ENCODE results near the gene MTNR1A. TPM values are rescaled to one million over a fixed set of nuclear protein-coding genes. Genes with fewer than 3 reads are reported as not detected.

MTNR1A gene
- total and polyA plus RNA-seq, 3 donors from 2014 or later, result 1.5 to 3.3 (median 1.9) TPM

- Histone ChIP-seq H3K27ac (no peak overlapping the region), H3K36me3 (ENCODE audit: low read depth, missing control alignments) (no peaks in the 10 kb centered on the region), H3K9me3 (no peaks in the 10 kb centered on the region), H3K27me3 (no peaks in the 10 kb centered on the region), H3K4me1 (no peaks in the 10 kb centered on the region), H3K4me3 (no peak overlapping the region)
- no peak for DNase-seq
- WGBS, 2 donors, result 80 to 100% methylated on average over 1 of the region's 1 CpG
- TF ChIP-seq, protein P1, sequence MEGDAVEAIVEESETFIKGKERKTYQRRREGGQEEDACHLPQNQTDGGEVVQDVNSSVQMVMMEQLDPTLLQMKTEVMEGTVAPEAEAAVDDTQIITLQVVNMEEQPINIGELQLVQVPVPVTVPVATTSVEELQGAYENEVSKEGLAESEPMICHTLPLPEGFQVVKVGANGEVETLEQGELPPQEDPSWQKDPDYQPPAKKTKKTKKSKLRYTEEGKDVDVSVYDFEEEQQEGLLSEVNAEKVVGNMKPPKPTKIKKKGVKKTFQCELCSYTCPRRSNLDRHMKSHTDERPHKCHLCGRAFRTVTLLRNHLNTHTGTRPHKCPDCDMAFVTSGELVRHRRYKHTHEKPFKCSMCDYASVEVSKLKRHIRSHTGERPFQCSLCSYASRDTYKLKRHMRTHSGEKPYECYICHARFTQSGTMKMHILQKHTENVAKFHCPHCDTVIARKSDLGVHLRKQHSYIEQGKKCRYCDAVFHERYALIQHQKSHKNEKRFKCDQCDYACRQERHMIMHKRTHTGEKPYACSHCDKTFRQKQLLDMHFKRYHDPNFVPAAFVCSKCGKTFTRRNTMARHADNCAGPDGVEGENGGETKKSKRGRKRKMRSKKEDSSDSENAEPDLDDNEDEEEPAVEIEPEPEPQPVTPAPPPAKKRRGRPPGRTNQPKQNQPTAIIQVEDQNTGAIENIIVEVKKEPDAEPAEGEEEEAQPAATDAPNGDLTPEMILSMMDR (IDR thresholded peaks at IDR 0.05), result no peak
- no peak for TF ChIP-seq POLR2A (IDR thresholded peaks at IDR 0.05)
- intact Hi-C loops (cut with DNase I; ENCODE audit: low total_unique reads), result no loop called here
Measured at GRCh38 chr4:186494496-186494895, 60.9 kb downstream of the MTNR1A start.

DNA sequence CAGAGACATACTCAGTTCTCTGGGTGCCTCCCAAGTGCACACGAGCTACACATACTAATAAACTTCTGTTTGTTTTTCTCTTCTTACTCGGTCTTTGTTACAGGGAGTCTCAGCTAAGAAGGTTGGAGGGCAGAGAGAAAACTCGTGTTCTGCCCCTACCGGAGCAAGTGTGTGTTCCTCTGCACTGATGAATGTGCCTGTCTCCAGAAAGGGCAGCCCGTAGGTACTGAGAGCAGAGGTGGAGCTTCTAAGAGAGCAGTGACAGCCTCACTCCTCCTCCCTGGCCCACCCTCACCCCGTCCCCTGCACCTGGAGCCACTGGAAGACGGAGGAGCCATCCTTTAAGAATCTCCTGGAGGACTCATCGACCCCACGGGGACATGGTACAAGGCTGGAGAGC lies 67.6 kb downstream of the MTNR1A start:
- WGBS, 2 donors, result 66 to 75% methylated on average over 9 of the region's 9 CpGs
- Histone ChIP-seq H3K4me1 (no peaks in the 10 kb centered on the region), H3K4me3 (no peak overlapping the region), H3K27ac (no peak overlapping the region), H3K9me3 (no peaks in the 10 kb centered on the region), H3K27me3 (no peaks in the 10 kb centered on the region), H3K36me3 (ENCODE audit: low read depth, missing control alignments) (no peaks in the 10 kb centered on the region)
- no peak for DNase-seq
- TF ChIP-seq, protein P1 (IDR thresholded peaks at IDR 0.05), result no peak
- no peak for TF ChIP-seq POLR2A (IDR thresholded peaks at IDR 0.05)
- intact Hi-C loops (cut with DNase I; ENCODE audit: low total_unique reads), result loop anchor here (10.0 kb wide), 1 partner anchor 97 kb away; no protein-coding TSS in a partner anchor

- no peak for DNase-seq
- H3K36me3 ChIP-seq (ENCODE audit: low read depth, missing control alignments), result no peaks in the 10 kb centered on the region
- H3K4me1 ChIP-seq, result no peaks in the 10 kb centered on the region
- 34 to 55% methylated on average over 11 of the region's 11 CpGs for WGBS, 2 donors
- intact Hi-C loops (cut with DNase I; ENCODE audit: low total_unique reads), result loop anchor here (10.0 kb wide), 1 partner anchor 99 kb away; no protein-coding TSS in a partner anchor
- H3K27me3 ChIP-seq, result no peaks in the 10 kb centered on the region
- no peak overlapping the region for H3K4me3 ChIP-seq
- H3K27ac ChIP-seq, result no peak overlapping the region
- TF ChIP-seq, protein P1 (IDR thresholded peaks at IDR 0.05), result no peak
- TF ChIP-seq POLR2A (IDR thresholded peaks at IDR 0.05), result no peak
- no peaks in the 10 kb centered on the region for H3K9me3 ChIP-seq
Measured at GRCh38 chr4:186486172-186486571, 69.2 kb downstream of the MTNR1A start.

DNA sequence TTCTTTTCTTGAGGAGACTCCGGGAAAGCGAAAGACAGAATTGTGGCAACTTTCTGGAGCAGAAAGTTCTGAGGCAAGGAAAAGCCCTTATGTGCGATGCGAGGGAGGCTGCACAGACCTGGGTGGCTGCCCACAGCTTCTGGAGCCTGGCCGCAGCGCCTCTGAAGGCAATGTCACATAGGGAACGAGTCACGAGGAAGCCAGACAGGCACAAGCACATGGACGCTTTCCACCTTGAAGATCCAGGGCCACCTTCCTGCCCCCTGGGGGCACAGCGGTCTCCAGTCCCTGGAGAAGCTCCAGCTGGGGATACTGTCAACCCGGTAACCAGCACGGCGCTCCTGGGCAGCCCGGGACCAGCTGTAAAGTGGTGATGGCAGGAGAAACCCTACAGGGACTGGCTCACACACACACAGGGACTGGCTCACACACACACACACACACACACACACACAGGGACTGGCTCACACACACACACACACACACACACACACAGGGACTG lies 69.8 kb downstream of the MTNR1A start:
- Histone ChIP-seq H3K4me3 (no peak overlapping the region), H3K9me3 (no peaks in the 10 kb centered on the region), H3K4me1 (no peaks in the 10 kb centered on the region), H3K36me3 (ENCODE audit: low read depth, missing control alignments) (no peaks in the 10 kb centered on the region), H3K27me3 (no peaks in the 10 kb centered on the region), H3K27ac (no peak overlapping the region)
- TF ChIP-seq POLR2A (IDR thresholded peaks at IDR 0.05), result no peak
- TF ChIP-seq, protein P1 (IDR thresholded peaks at IDR 0.05), result no peak
- peak; percentile 70 for DNase-seq
- intact Hi-C loops (cut with DNase I; ENCODE audit: low total_unique reads), result loop anchor here (10.0 kb wide), 1 partner anchor 99 kb away; no protein-coding TSS in a partner anchor
- 22 to 45% methylated on average over 8 to 14 of the region's 14 CpGs for WGBS, 2 donors

GRCh38 chr4:186485150-186485549 lies 70.2 kb downstream of the MTNR1A start:
- H3K27me3 ChIP-seq, result no peaks in the 10 kb centered on the region
- DNase-seq, result no peak
- H3K27ac ChIP-seq, result no peak overlapping the region
- no peak for TF ChIP-seq POLR2A (IDR thresholded peaks at IDR 0.05)
- TF ChIP-seq, protein P1 (IDR thresholded peaks at IDR 0.05), result no peak
- H3K4me1 ChIP-seq, result no peaks in the 10 kb centered on the region
- no peak overlapping the region for H3K4me3 ChIP-seq
- no peaks in the 10 kb centered on the region for H3K9me3 ChIP-seq
- H3K36me3 ChIP-seq (ENCODE audit: low read depth, missing control alignments), result no peaks in the 10 kb centered on the region
- intact Hi-C loops (cut with DNase I; ENCODE audit: low total_unique reads), result loop anchor here (10.0 kb wide), 1 partner anchor 100 kb away; no protein-coding TSS in a partner anchor
- 47 to 48% methylated on average over 5 of the region's 5 CpGs for WGBS, 2 donors
